GM21423 (cell line): ENCODE results near the gene CACNA1C.

Experiments used
- ATAC-seq: cut with Tn5 transposase; IDR thresholded peaks from one replicate; pipeline ENCODE4 v1.9.1; 2021; ENCODE audit warnings: mild to moderate bottlenecking, moderate library complexity; ENCODE audit not compliant: unreplicated experiment

CACNA1C gene

GRCh38 chr12:2561367-2561766 is 508.6 kb downstream of the CACNA1C start:
- no peak for ATAC-seq

- ATAC-seq: no peak
Measured at GRCh38 chr12:2562400-2562799, 509.6 kb downstream of the CACNA1C start.

- ATAC-seq: no peak
Measured at GRCh38 chr12:2563709-2564108, 510.9 kb downstream of the CACNA1C start.

GRCh38 chr12:2566161-2566560 is 513.4 kb downstream of the CACNA1C start:
- ATAC-seq: no peak

- no peak for ATAC-seq
Measured at GRCh38 chr12:2567711-2568110, 514.9 kb downstream of the CACNA1C start.

- no peak for ATAC-seq
Measured at GRCh38 chr12:2570562-2570961, 517.8 kb downstream of the CACNA1C start.

- ATAC-seq: no peak
Measured at GRCh38 chr12:2574355-2574935, 521.7 kb downstream of the CACNA1C start.

GRCh38 chr12:2575245-2575644 is 522.5 kb downstream of the CACNA1C start:
- no peak for ATAC-seq

GRCh38 chr12:2578211-2578610 is 525.4 kb downstream of the CACNA1C start:
- no peak for ATAC-seq

GRCh38 chr12:2578772-2579171 is 526.0 kb downstream of the CACNA1C start:
- ATAC-seq: no peak

GRCh38 chr12:2580821-2581220 is 528.0 kb downstream of the CACNA1C start:
- no peak for ATAC-seq

- ATAC-seq: no peak
Measured at GRCh38 chr12:2581293-2582045, 528.7 kb downstream of the CACNA1C start.

GRCh38 chr12:2582631-2583030 is 529.8 kb downstream of the CACNA1C start:
- no peak for ATAC-seq

GRCh38 chr12:2583091-2583497 is 530.3 kb downstream of the CACNA1C start:
- no peak for ATAC-seq

- ATAC-seq: no peak
Measured at GRCh38 chr12:2583642-2584401, 531.0 kb downstream of the CACNA1C start.

- ATAC-seq: no peak
Measured at GRCh38 chr12:2586156-2587038, 533.6 kb downstream of the CACNA1C start.

GRCh38 chr12:2588345-2588744 is 535.6 kb downstream of the CACNA1C start:
- ATAC-seq: no peak

- no peak for ATAC-seq
Measured at GRCh38 chr12:2589381-2589780, 536.6 kb downstream of the CACNA1C start.

GRCh38 chr12:2593045-2593444 is 540.3 kb downstream of the CACNA1C start:
- ATAC-seq: no peak

GRCh38 chr12:2596441-2596840 is 543.7 kb downstream of the CACNA1C start:
- ATAC-seq: no peak

GRCh38 chr12:2605301-2605700 is 552.5 kb downstream of the CACNA1C start:
- no peak for ATAC-seq
